PC-9 (cell line): ENCODE measurements around the gene PLA2G4A. TPM values are rescaled to one million over a fixed set of nuclear protein-coding genes. Genes with fewer than 3 reads are reported as not detected.
A peak's percentile ranks its signal among the peaks of the same experiment; 100 is the strongest.

Experiments
- BruUV-seq: library from RNA; stranded (reverse); fragments of 400-500 nt; replicated peaks from 2 replicates; lab custom pipeline; 2021; lab: Mats Ljungman, UMichigan
- CTCF ChIA-PET: fragments of 300-600 bp; sonication (Branson Sonifier 250); formaldehyde crosslinking; loops from one replicate; lab custom pipeline; 2022; ENCODE audit warnings: antibody characterized with exemption; lab: Charles Lee
- POLR2A ChIA-PET: fragments of 300-600 bp; sonication (Branson Sonifier 250); formaldehyde crosslinking; loops from one replicate; lab custom pipeline; 2022; ENCODE audit warnings: antibody characterized with exemption; ENCODE audit not compliant: unreplicated experiment; lab: Charles Lee
- DNase-seq, 2 experiments: peaks; one replicate each; pipeline versions ENCODE4 v3.0.0 to v3.0.0-alpha.2; 2015 to 2022; ENCODE audit warnings: mixed read lengths in 1 of 2
- H2AFZ ChIP-seq: fragments of 200-600 bp; sonication (generic); 2 replicates; pipeline ENCODE4 v1.8.1; 2017; ENCODE audit warnings: antibody characterized with exemption
- H3F3A ChIP-seq: fragments of 200-600 bp; sonication (generic); 2 replicates; pipeline ENCODE4 v1.8.1; 2017; ENCODE audit warnings: antibody characterized with exemption, mild to moderate bottlenecking, low read depth; ENCODE audit not compliant: insufficient read depth
- H3K27ac ChIP-seq: fragments of 200-600 bp; sonication (generic); 2 replicates; pipeline ENCODE4 v1.6.1; 2016; ENCODE audit warnings: mixed run types
- H3K27me3 ChIP-seq: fragments of 200-600 bp; sonication (generic); 2 replicates; pipeline ENCODE4 v1.6.1; 2016; ENCODE audit warnings: low read depth, mixed run types; ENCODE audit not compliant: insufficient read depth
- H3K36me3 ChIP-seq: fragments of 200-600 bp; sonication (generic); 2 replicates; pipeline ENCODE4 v1.6.1; 2016; ENCODE audit warnings: low read depth, mixed run types
- H3K4me1 ChIP-seq: fragments of 200-600 bp; sonication (generic); replicated peaks from 2 replicates; pipeline ENCODE4 v1.6.1; 2016; ENCODE audit warnings: mixed run types; ENCODE audit not compliant: insufficient read depth
- H3K4me2 ChIP-seq: fragments of 200-600 bp; sonication (generic); 2 replicates; pipeline ENCODE4 v1.6.1; 2017; ENCODE audit warnings: mixed run types
- H3K4me3 ChIP-seq: fragments of 200-600 bp; sonication (generic); 2 replicates; pipeline ENCODE4 v1.6.1; 2016; ENCODE audit warnings: mixed run types
- H3K79me2 ChIP-seq: fragments of 200-600 bp; sonication (generic); 2 replicates; pipeline ENCODE4 v1.6.1; 2017; ENCODE audit warnings: low read depth, mixed run types
- H3K9me2 ChIP-seq: fragments of 200-600 bp; sonication (generic); 2 replicates; pipeline ENCODE4 v1.8.1; 2017; ENCODE audit warnings: mild to moderate bottlenecking; ENCODE audit not compliant: insufficient read depth
- H3K9me3 ChIP-seq: fragments of 200-600 bp; sonication (generic); 2 replicates; pipeline ENCODE4 v1.8.1; 2016; ENCODE audit warnings: low read depth; ENCODE audit not compliant: insufficient read depth
- H4K20me1 ChIP-seq: fragments of 200-600 bp; sonication (generic); 2 replicates; pipeline ENCODE4 v1.8.1; 2017; ENCODE audit not compliant: insufficient read depth
- CTCF ChIP-seq: fragments of 200-600 bp; sonication (generic); conservative IDR thresholded peaks from 2 replicates; pipeline ENCODE4 v1.6.1; 2017; ENCODE audit warnings: mixed run types, antibody characterized with exemption, mild to moderate bottlenecking, moderate library complexity
- EZH2 ChIP-seq: fragments of 200-600 bp; sonication (generic); IDR thresholded peaks from 2 replicates; pipeline ENCODE4 v1.8.0; 2017; ENCODE audit warnings: antibody characterized with exemption, low read depth
- intact Hi-C: fragments of 100-400 bp; cut with micrococcal nuclease; formaldehyde crosslinking; loops from one replicate; pipeline ENCODE4 v1.10.0; 2022; ENCODE audit not compliant: unreplicated experiment
- total RNA-seq: library from RNA; stranded (reverse); gene quantifications from 2 replicates; pipeline ENCODE4 v1.2.3, GENCODE V29; 2021

Gene PLA2G4A
- total RNA-seq, 1 experiment from 2014 or later = 3.3 TPM

- Histone ChIP-seq H3K36me3 (no peaks in the 10 kb centered on the region), H3K9me3 (no peaks in the 10 kb centered on the region), H3K4me1 (0 out of 2 replicates have a peak, but pooled peaks cover under 1% of the 10 kb centered on the region), H3K27ac (no peak overlapping the region), H3F3A (no peaks in the 10 kb centered on the region), H2AFZ (no peak overlapping the region), H3K79me2 (no peaks in the 10 kb centered on the region), H3K9me2 (no peaks in the 10 kb centered on the region), H3K27me3 (no peaks in the 10 kb centered on the region), H3K4me2 (no peak overlapping the region), H4K20me1 (no peaks in the 10 kb centered on the region), H3K4me3 (no peak overlapping the region)
- POLR2A ChIA-PET = no interaction called here
- DNase-seq = no peak
- intact Hi-C loops = no loop called here
- CTCF ChIA-PET = no interaction called here
- TF ChIP-seq EZH2 (no peak), CTCF (no peak)
- no TSS peak for BruUV-seq
These were observed 116.4 kb downstream of the PLA2G4A start for GRCh38 chr1:186945146-186945545.

GRCh38 chr1:186948535-186948934 lies 119.8 kb downstream of the PLA2G4A start:
- BruUV-seq = no TSS peak
- Histone ChIP-seq H3K79me2 (no peaks in the 10 kb centered on the region), H3K4me1 (0 out of 2 replicates have a peak, but pooled peaks cover 7% of the 10 kb centered on the region), H3K4me2 (no peak overlapping the region), H3K9me2 (no peaks in the 10 kb centered on the region), H3K4me3 (no peak overlapping the region), H3K27me3 (no peaks in the 10 kb centered on the region), H4K20me1 (no peaks in the 10 kb centered on the region), H3K9me3 (no peaks in the 10 kb centered on the region), H3K27ac (no peak overlapping the region), H3K36me3 (no peaks in the 10 kb centered on the region), H3F3A (no peaks in the 10 kb centered on the region), H2AFZ (0 out of 2 replicates have a peak overlapping the region, but pooled peaks have one; percentile 55)
- no peak for DNase-seq
- intact Hi-C loops = no loop called here
- TF ChIP-seq CTCF = no peak
- TF ChIP-seq EZH2 = no peak
- POLR2A ChIA-PET = no interaction called here
- CTCF ChIA-PET = no interaction called here

GRCh38 chr1:186949173-186949572 lies 120.4 kb downstream of the PLA2G4A start:
- intact Hi-C loops = no loop called here
- ChIA-PET POLR2A (no interaction called here), CTCF (no interaction called here)
- no TSS peak for BruUV-seq
- Histone ChIP-seq H3K4me1 (0 out of 2 replicates have a peak, but pooled peaks cover 7% of the 10 kb centered on the region), H3K27me3 (no peaks in the 10 kb centered on the region), H3K9me2 (no peaks in the 10 kb centered on the region), H3K9me3 (no peaks in the 10 kb centered on the region), H3K4me3 (no peak overlapping the region), H2AFZ (no peak overlapping the region), H3K27ac (no peak overlapping the region), H3K79me2 (no peaks in the 10 kb centered on the region), H4K20me1 (no peaks in the 10 kb centered on the region), H3K4me2 (no peak overlapping the region), H3K36me3 (no peaks in the 10 kb centered on the region), H3F3A (no peaks in the 10 kb centered on the region)
- DNase-seq = no peak
- TF ChIP-seq CTCF (no peak), EZH2 (no peak)
